Endothelial cell (in vitro differentiated cells): ENCODE measurements around the gene SLC13A2. TPM values are rescaled to one million over a fixed set of nuclear protein-coding genes. Genes with fewer than 3 reads are reported as not detected.

Experiments
- DNase-seq: peaks from one replicate; pipeline ENCODE4 v3.0.0; 2021; ENCODE audit warnings: low spot score
- H3K27ac Mint-ChIP-seq: one replicate; pipeline ENCODE4 v1.8.0; 2021; ENCODE audit warnings: mixed read lengths, inconsistent platforms; ENCODE audit not compliant: unreplicated experiment
- H3K27me3 Mint-ChIP-seq: one replicate; pipeline ENCODE4 v1.8.0; 2021; ENCODE audit warnings: mild to moderate bottlenecking, moderate library complexity, mixed read lengths, inconsistent platforms; ENCODE audit not compliant: unreplicated experiment
- H3K36me3 Mint-ChIP-seq: one replicate; pipeline ENCODE4 v1.8.0; 2021; ENCODE audit warnings: mild to moderate bottlenecking, low read depth, mixed read lengths, inconsistent platforms; ENCODE audit not compliant: unreplicated experiment
- H3K4me1 Mint-ChIP-seq: one replicate; pipeline ENCODE4 v1.8.0; 2021; ENCODE audit warnings: mild to moderate bottlenecking, mixed read lengths, inconsistent platforms; ENCODE audit not compliant: unreplicated experiment
- H3K4me3 Mint-ChIP-seq: one replicate; pipeline ENCODE4 v1.8.0; 2021; ENCODE audit warnings: mild to moderate bottlenecking, mixed read lengths, inconsistent platforms; ENCODE audit not compliant: unreplicated experiment
- H3K9me3 Mint-ChIP-seq: one replicate; pipeline ENCODE4 v1.8.0; 2021; ENCODE audit warnings: mixed read lengths, inconsistent platforms; ENCODE audit not compliant: unreplicated experiment
- total RNA-seq: library from RNA; stranded (reverse); fragmentation: NEBNext Ultra II Directional; extraction: Animal tissue kit (Norgen Biotek cat#: 25700); gene quantifications from one replicate; pipeline ENCODE4 v1.2.1, GENCODE V29; 2021; ENCODE audit not compliant: unreplicated experiment
- TF ChIP-seq, protein P1 (sequence below): fragments of 200-600 bp; sonication (generic); IDR thresholded peaks from one replicate; pipeline ENCODE4 v1.5.0; 2021; ENCODE audit warnings: antibody characterized with exemption; ENCODE audit not compliant: unreplicated experiment

Gene SLC13A2
- total RNA-seq, 1 donor from 2014 or later = not detected

DNA sequence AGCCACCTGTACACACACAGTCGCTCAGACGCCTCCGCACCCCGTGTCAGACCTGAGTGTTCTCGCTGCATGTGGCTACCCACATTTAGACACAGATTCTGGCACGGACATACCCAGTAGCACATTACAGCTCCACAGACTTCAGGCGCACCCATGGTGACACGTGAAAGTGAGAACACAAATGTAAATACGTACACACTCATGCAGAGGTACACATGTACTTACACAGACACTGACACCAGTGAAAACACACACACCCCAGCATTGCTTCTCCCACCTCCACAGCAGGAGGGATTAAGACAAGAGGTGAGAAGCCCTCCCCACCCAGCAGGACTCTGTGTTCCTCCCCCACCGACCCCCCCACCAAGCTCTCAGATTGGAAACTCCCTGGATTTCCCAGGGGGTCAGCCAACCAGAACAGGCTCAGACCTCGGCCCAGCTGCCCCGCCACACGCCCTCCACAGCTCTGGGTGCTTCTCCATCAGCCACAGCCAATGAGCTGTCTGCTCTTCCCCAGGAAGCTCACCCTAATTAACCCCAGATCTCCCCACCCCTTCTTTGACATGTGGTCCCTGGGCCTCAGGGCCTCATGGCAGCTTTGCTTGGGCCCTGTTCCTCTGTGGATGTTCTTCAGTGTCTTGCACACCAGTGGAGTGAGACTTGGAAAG is 27.4 kb downstream of the SLC13A2 start:
- no peaks in the 10 kb centered on the region for H3K9me3 Mint-ChIP-seq
- no peaks in the 10 kb centered on the region for H3K36me3 Mint-ChIP-seq
- H3K4me1 Mint-ChIP-seq = peaks cover 6% of the 10 kb centered on the region
- TF ChIP-seq, protein P1, sequence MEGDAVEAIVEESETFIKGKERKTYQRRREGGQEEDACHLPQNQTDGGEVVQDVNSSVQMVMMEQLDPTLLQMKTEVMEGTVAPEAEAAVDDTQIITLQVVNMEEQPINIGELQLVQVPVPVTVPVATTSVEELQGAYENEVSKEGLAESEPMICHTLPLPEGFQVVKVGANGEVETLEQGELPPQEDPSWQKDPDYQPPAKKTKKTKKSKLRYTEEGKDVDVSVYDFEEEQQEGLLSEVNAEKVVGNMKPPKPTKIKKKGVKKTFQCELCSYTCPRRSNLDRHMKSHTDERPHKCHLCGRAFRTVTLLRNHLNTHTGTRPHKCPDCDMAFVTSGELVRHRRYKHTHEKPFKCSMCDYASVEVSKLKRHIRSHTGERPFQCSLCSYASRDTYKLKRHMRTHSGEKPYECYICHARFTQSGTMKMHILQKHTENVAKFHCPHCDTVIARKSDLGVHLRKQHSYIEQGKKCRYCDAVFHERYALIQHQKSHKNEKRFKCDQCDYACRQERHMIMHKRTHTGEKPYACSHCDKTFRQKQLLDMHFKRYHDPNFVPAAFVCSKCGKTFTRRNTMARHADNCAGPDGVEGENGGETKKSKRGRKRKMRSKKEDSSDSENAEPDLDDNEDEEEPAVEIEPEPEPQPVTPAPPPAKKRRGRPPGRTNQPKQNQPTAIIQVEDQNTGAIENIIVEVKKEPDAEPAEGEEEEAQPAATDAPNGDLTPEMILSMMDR = no peak
- no peak overlapping the region for H3K4me3 Mint-ChIP-seq
- H3K27ac Mint-ChIP-seq = no peak overlapping the region
- H3K27me3 Mint-ChIP-seq = peaks cover 5% of the 10 kb centered on the region
- DNase-seq = no peak

DNA sequence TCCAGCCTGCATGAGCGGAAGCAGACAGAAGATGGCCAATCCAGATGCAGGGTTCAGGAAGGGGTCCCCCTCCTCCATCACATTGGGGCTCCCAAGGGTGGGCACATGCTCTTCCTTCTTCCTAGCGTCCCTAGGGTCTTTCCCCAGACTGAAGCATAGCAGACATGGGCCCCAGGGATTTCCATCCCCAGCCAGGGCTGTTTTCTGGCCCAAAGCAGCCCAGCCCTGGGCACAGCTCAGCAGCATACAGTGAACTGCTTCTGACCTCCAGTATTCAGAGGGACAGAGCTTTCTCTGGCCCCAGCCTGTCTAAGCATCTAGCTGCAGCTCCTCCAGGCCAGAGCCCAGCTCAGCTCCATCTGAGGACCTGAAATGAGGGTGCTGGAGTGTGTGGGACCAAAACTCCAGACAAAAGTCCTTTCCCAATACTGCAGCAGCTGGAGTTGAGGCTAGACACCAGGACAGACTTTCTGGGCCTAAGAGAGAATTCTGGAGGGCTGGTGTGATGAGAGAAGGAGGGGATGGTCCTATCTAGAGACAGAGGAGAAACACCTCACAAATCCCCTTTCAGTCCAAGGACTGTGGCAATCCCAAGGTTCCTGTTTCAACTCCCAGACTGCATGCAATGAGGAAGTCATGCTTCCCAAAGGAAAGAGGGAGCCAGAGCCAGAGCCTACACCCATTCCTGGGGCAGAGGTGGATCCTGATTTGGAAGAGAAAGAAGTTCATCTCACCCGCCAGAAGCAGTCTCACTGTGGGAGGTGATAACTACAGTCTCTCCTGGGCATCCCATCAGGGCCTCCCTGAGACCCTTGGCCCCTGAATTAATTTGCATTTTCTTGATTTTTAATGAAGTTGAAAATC is 28.2 kb downstream of the SLC13A2 start:
- H3K36me3 Mint-ChIP-seq = peaks cover 3% of the 10 kb centered on the region
- TF ChIP-seq, protein P1 = no peak
- H3K9me3 Mint-ChIP-seq = no peaks in the 10 kb centered on the region
- peaks cover 6% of the 10 kb centered on the region for H3K4me1 Mint-ChIP-seq
- peaks cover 6% of the 10 kb centered on the region for H3K27me3 Mint-ChIP-seq
- no peak for DNase-seq
- no peak overlapping the region for H3K4me3 Mint-ChIP-seq
- H3K27ac Mint-ChIP-seq = no peak overlapping the region

GRCh38 chr17:28503420-28503819 is 30.0 kb downstream of the SLC13A2 start:
- no peak overlapping the region for H3K4me3 Mint-ChIP-seq
- no peak for DNase-seq
- H3K27me3 Mint-ChIP-seq = peaks cover 9% of the 10 kb centered on the region
- H3K4me1 Mint-ChIP-seq = peaks cover 6% of the 10 kb centered on the region
- TF ChIP-seq, protein P1 = no peak
- H3K36me3 Mint-ChIP-seq = peaks cover 3% of the 10 kb centered on the region
- H3K27ac Mint-ChIP-seq = no peak overlapping the region
- H3K9me3 Mint-ChIP-seq = no peaks in the 10 kb centered on the region

DNA sequence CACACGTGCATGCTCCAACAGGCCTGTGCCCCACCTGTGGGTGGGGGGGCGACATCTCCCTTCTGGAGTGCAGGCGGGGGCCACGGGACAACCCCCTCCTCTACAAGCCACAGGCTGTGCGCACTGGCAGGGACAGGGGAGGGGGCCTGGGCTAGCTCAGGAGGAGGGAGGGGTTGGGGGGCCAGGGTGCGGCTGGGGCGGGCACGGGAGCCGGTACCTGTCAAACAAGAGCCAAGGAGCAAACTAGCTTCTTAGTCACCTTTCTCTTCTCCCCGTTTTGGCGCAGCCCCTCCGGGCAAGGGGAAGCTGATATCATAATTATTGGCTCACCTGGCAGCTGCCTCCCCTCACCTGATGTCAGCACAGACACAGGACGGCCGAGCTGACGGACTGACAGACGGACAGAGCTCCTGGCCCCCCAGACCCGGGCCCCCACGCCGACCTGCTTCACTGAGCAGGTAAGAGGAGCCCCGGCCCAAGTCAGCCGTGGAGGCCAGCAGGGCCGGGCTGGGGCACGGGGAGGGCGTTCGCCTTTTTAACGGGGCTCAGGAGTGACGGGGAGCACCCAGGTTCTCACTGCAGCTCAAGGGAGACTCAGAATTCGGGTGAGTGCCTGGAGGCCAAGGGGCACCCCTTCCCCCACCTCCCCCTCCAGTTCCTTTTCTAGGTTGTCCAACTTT is 32.7 kb downstream of the SLC13A2 start, which contains the start of gene FOXN1:
Gene FOXN1, plus strand, starts transcription at position 363 of the 680 bp plus-strand sequence. CDS start 17,622 bp downstream, outside the sequence.
- DNase-seq = no peak
- Mint-ChIP-seq H3K9me3 (no peaks in the 10 kb centered on the region), H3K4me1 (no peaks in the 10 kb centered on the region), H3K4me3 (no peak within 1 kb of the TSS), H3K36me3 (peaks cover 3% of the 10 kb centered on the region), H3K27me3 (peaks cover 18% of the 10 kb centered on the region), H3K27ac (no peak within 1 kb of the TSS)
- TF ChIP-seq, protein P1 = no peak
